ENCODE results near the gene TTR.

TTR gene

GRCh38 chr18:31555971-31556747, 35.5 kb upstream of the TTR start:
- peak; percentile 35 for DNase-seq (ENCODE audit: extremely low read depth, low read depth)
- TF ChIP-seq CTCF (IDR thresholded peaks at IDR 0.05; ENCODE audit: low read depth, low read length, missing control alignments): peak; percentile 63
- no peak overlapping the region for H3K4me3 ChIP-seq (replicated peaks; ENCODE audit: low read depth, low read length)

- no peak overlapping the region for H3K4me3 ChIP-seq (replicated peaks; ENCODE audit: low read depth, low read length)
- DNase-seq (ENCODE audit: extremely low read depth, low read depth): no peak
- TF ChIP-seq CTCF (IDR thresholded peaks at IDR 0.05; ENCODE audit: low read depth, low read length, missing control alignments): no peak
These were observed 34.2 kb upstream of the TTR start for GRCh38 chr18:31557446-31557845.

GRCh38 chr18:31558567-31558966, 33.1 kb upstream of the TTR start:
- no peak for TF ChIP-seq CTCF (IDR thresholded peaks at IDR 0.05; ENCODE audit: low read depth, low read length, missing control alignments)
- no peak for DNase-seq (ENCODE audit: extremely low read depth, low read depth)
- no peak overlapping the region for H3K4me3 ChIP-seq (replicated peaks; ENCODE audit: low read depth, low read length)

GRCh38 chr18:31562726-31563125, 29.0 kb upstream of the TTR start:
- no peak overlapping the region for H3K4me3 ChIP-seq (replicated peaks; ENCODE audit: low read depth, low read length)
- DNase-seq (ENCODE audit: extremely low read depth, low read depth): no peak
- no peak for TF ChIP-seq CTCF (IDR thresholded peaks at IDR 0.05; ENCODE audit: low read depth, low read length, missing control alignments)

- no peak overlapping the region for H3K4me3 ChIP-seq (replicated peaks; ENCODE audit: low read depth, low read length)
- DNase-seq (ENCODE audit: extremely low read depth, low read depth): no peak
- no peak for TF ChIP-seq CTCF (IDR thresholded peaks at IDR 0.05; ENCODE audit: low read depth, low read length, missing control alignments)
These were observed 27.9 kb upstream of the TTR start for GRCh38 chr18:31563778-31564177.

GRCh38 chr18:31565345-31565744, 26.3 kb upstream of the TTR start:
- no peak for DNase-seq (ENCODE audit: extremely low read depth, low read depth)
- no peak overlapping the region for H3K4me3 ChIP-seq (replicated peaks; ENCODE audit: low read depth, low read length)
- no peak for TF ChIP-seq CTCF (IDR thresholded peaks at IDR 0.05; ENCODE audit: low read depth, low read length, missing control alignments)

Measured in HFF-Myc (cell line).